ENCODE results near the gene C1S. TPM values are rescaled to one million over a fixed set of nuclear protein-coding genes. Genes with fewer than 3 reads are reported as not detected.

C1S gene
- polyA plus RNA-seq, 1 donor = 80.5 TPM

DNA sequence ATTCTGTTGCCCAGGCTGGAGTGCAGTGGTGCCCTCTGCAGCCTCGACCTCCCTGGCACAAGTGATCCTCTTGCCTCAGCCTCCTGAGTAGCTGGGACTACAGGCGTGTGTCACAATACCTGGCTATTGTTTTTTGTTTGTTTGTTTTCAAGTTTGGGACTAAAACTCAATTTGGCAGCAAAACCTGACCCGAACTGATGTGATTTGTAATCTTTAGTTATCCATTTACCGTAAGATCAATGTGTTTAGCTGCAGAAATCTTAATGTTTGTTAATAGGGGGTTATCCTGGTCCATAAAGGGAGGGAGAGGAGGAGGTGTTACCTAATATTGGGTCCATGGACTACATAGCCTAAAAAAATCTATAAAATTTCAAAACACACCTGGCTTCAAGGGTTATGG lies 738 bp upstream of the C1S start:
- Histone ChIP-seq H3K4me1 (ENCODE audit: control insufficient read depth, insufficient read depth, low read length) (no peaks in the 10 kb centered on the region), H3K36me3 (ENCODE audit: control insufficient read depth, insufficient read depth, low read length) (no peaks in the 10 kb centered on the region), H3K9me3 (ENCODE audit: control insufficient read depth, low read depth, low read length) (no peaks in the 10 kb centered on the region), H3K27me3 (ENCODE audit: control insufficient read depth, insufficient read depth, low read length) (no peaks in the 10 kb centered on the region), H3K4me3 (ENCODE audit: low read length) (no peak overlapping the region), H3K27ac (ENCODE audit: low read length) (peak overlapping the region; percentile 2)
- DNase-seq = no peak
- no CpG with 5 or more reads among the region's 4 CpGs for WGBS (ENCODE audit: insufficient coverage, low lambda C conversion rate)

DNA sequence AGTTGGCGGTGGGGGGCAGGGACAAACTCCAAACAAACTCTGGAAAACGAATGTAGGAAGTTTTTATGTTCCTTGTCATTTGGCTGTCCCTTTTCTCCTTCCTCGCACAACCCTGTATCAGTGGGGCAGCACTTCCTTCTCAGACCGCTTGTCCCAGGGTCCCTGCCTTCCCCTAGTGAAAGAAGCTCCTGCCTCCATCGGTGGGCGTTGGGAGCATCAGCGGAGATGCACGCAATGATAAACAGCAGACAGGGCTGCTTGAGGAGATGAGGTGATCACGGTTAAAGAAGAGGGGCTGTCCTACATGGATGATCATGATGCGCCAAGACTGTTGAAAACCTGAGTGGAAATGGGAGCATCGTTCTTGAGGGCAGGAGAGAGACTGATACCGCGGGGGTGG lies 620 bp downstream of the C1S start:
- H3K4me1 ChIP-seq (ENCODE audit: control insufficient read depth, insufficient read depth, low read length) = no peaks in the 10 kb centered on the region
- peaks cover 2% of the 10 kb centered on the region for H3K36me3 ChIP-seq (ENCODE audit: control insufficient read depth, insufficient read depth, low read length)
- peak overlapping the region; percentile 26 for H3K4me3 ChIP-seq (ENCODE audit: low read length)
- no peaks in the 10 kb centered on the region for H3K9me3 ChIP-seq (ENCODE audit: control insufficient read depth, low read depth, low read length)
- no peak for DNase-seq
- WGBS (ENCODE audit: insufficient coverage, low lambda C conversion rate) = 80% methylated on average over 3 of the region's 13 CpGs
- H3K27ac ChIP-seq (ENCODE audit: low read length) = peak overlapping the region; percentile 3
- H3K27me3 ChIP-seq (ENCODE audit: control insufficient read depth, insufficient read depth, low read length) = no peaks in the 10 kb centered on the region

DNA sequence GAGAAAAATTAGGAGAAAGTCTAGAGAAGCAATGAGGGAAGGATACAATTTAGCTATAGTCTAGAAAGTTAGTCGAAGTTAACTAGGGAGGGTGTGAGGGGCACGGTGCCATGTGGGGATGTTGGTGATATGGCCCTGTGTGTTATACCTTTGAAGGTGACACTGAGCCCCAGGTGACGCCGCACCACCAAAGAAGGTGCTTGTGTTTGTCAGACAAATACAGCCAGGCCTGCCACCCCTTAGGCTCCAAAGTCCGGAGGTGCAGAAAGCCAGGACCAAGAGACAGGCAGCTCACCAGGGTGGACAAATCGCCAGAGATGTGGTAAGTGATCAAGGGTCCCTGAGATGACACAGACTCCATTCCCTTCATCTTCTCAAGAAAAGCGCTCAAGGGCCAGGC lies 1.1 kb downstream of the C1S start:
- H3K27ac ChIP-seq (ENCODE audit: low read length) = no peak overlapping the region
- no peaks in the 10 kb centered on the region for H3K9me3 ChIP-seq (ENCODE audit: control insufficient read depth, low read depth, low read length)
- no peaks in the 10 kb centered on the region for H3K27me3 ChIP-seq (ENCODE audit: control insufficient read depth, insufficient read depth, low read length)
- H3K4me1 ChIP-seq (ENCODE audit: control insufficient read depth, insufficient read depth, low read length) = no peaks in the 10 kb centered on the region
- peak overlapping the region; percentile 26 for H3K4me3 ChIP-seq (ENCODE audit: low read length)
- H3K36me3 ChIP-seq (ENCODE audit: control insufficient read depth, insufficient read depth, low read length) = peaks cover 2% of the 10 kb centered on the region
- DNase-seq = no peak
- no CpG with 5 or more reads among the region's 7 CpGs for WGBS (ENCODE audit: insufficient coverage, low lambda C conversion rate)

DNA sequence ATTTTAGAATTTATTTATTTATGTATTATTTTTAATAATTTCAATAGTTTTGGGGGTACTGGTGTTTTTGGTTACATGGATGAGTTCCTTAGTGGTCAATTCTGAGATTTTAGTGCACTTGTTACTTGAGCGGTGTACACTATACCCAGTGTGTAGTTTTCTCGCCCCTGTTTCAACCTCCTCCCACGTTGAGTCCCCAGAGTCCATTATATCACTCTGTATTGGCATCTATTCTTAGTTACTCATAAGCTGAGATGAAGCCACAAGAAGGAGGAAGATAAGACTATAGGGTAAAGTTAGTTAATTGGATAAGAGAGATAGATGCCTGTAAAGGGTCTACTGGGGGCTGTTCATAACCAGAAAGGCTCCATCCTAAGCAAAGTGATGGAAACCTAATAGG lies 4.0 kb downstream of the C1S start:
- Histone ChIP-seq H3K27me3 (ENCODE audit: control insufficient read depth, insufficient read depth, low read length) (no peaks in the 10 kb centered on the region), H3K36me3 (ENCODE audit: control insufficient read depth, insufficient read depth, low read length) (peaks cover 2% of the 10 kb centered on the region), H3K4me1 (ENCODE audit: control insufficient read depth, insufficient read depth, low read length) (peaks cover 11% of the 10 kb centered on the region), H3K27ac (ENCODE audit: low read length) (no peak overlapping the region), H3K9me3 (ENCODE audit: control insufficient read depth, low read depth, low read length) (no peaks in the 10 kb centered on the region), H3K4me3 (ENCODE audit: low read length) (no peak overlapping the region)
- DNase-seq = no peak
- no CpG with 5 or more reads among the region's 3 CpGs for WGBS (ENCODE audit: insufficient coverage, low lambda C conversion rate)

DNA sequence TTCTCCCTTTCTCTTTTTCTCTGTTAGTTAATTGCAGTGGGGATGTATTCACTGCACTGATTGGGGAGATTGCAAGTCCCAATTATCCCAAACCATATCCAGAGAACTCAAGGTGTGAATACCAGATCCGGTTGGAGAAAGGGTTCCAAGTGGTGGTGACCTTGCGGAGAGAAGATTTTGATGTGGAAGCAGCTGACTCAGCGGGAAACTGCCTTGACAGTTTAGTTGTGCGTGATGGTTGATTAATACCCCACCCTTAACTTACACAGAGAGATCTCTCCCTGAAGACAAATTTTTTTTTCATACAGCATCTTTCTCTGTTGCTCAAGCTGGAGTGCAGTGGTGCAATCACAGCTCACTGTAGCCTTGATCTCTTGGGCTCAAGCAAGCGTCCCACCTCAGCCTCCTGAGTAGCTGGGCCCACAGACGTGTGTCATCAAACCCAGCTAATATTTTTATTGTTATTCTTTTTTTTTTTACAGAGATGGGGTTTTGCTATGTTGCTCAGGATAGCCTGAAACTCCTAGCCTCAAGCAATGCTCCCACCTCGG lies 4.6 kb downstream of the C1S start:
- Histone ChIP-seq H3K9me3 (ENCODE audit: control insufficient read depth, low read depth, low read length) (no peaks in the 10 kb centered on the region), H3K27me3 (ENCODE audit: control insufficient read depth, insufficient read depth, low read length) (no peaks in the 10 kb centered on the region), H3K4me1 (ENCODE audit: control insufficient read depth, insufficient read depth, low read length) (peaks cover 12% of the 10 kb centered on the region), H3K36me3 (ENCODE audit: control insufficient read depth, insufficient read depth, low read length) (peaks cover 4% of the 10 kb centered on the region), H3K4me3 (ENCODE audit: low read length) (no peak overlapping the region), H3K27ac (ENCODE audit: low read length) (no peak overlapping the region)
- DNase-seq = no peak
- WGBS (ENCODE audit: insufficient coverage, low lambda C conversion rate) = 100% methylated on average over 1 of the region's 7 CpGs

DNA sequence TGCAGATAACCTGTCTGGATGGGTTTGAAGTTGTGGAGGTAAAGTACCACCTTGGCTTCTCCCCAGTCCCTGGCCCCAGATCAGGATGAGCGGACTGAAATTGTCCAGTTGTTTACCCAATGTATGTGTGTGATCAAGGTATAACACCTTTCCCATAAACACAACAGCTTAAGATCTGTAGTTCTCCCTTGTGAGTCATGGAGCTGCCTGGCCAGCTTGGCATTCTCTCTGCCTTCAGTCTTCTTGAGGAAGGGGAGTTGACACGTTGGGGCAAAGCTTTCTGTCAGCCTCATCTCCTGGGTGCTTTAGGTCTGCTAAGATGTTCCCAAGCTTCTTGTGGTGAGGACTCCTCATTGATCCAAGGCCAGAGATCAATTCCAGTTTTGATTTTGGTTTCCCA lies 6.1 kb downstream of the C1S start:
- no CpG with 5 or more reads among the region's 2 CpGs for WGBS (ENCODE audit: insufficient coverage, low lambda C conversion rate)
- Histone ChIP-seq H3K27me3 (ENCODE audit: control insufficient read depth, insufficient read depth, low read length) (no peaks in the 10 kb centered on the region), H3K4me1 (ENCODE audit: control insufficient read depth, insufficient read depth, low read length) (peaks cover 12% of the 10 kb centered on the region), H3K36me3 (ENCODE audit: control insufficient read depth, insufficient read depth, low read length) (peaks cover 6% of the 10 kb centered on the region), H3K27ac (ENCODE audit: low read length) (no peak overlapping the region), H3K4me3 (ENCODE audit: low read length) (no peak overlapping the region), H3K9me3 (ENCODE audit: control insufficient read depth, low read depth, low read length) (no peaks in the 10 kb centered on the region)
- DNase-seq = no peak

DNA sequence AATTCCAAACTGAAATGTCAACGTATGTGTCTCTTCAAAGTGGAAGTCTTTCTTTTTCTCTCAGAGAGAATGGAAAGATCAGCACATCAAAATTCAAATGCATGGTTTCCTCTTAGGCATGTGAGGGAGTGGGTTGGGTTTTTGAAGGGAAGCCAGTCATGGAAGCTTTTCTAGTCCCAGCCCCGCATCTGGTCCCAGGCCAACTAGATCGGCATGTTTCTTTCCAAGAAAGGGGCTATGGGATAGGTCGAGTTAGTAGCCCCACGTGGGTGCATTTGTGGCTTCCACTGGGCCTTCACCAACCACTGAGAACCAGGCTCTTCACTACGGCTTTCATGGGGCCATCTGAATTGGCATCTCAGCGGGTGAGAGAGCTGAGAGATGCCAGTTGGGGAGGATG lies 6.6 kb downstream of the C1S start:
- H3K27ac ChIP-seq (ENCODE audit: low read length) = no peak overlapping the region
- 60% methylated on average over 1 of the region's 7 CpGs for WGBS (ENCODE audit: insufficient coverage, low lambda C conversion rate)

DNA sequence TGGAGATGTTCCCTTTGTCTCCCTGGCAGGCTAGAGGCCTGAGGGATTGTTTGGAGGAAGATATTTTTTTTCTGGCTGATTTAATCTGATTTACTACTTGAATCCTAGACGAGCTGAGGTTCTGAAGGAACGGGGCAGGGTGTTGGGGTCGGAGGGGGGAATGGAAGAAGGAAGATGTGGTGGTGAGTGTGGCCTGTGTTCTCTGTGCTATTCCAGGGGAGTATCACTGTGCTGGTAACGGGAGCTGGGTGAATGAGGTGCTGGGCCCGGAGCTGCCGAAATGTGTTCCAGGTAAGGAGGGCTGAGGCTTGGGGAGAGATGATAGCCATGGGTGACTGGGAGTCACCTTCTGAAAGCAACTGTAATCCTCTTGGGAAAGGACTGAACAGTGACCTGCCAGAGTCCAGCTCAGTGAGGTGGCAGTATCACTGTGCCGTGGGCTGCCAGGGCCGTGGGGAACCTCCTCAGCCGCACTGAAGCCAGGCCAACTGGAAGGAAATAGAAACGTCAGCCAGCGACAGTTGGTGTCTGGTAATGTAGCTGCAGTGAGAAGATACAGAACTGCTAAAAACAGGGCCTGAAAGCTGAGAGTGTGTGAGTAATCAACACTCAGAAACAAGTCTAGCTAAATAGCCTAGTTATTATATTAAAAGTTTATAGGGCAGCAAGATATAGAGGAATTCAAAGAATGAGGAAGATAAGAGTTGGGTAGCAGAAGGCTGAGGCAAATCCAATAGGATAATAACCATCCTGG lies 7.9 kb downstream of the C1S start:
- no CpG with 5 or more reads among the region's 11 CpGs for WGBS (ENCODE audit: insufficient coverage, low lambda C conversion rate)
- H3K9me3 ChIP-seq (ENCODE audit: control insufficient read depth, low read depth, low read length) = no peaks in the 10 kb centered on the region
- H3K27ac ChIP-seq (ENCODE audit: low read length) = peak overlapping the region; percentile 23
- peak in 1 of 2 donors; percentile 43 for DNase-seq
- no peaks in the 10 kb centered on the region for H3K27me3 ChIP-seq (ENCODE audit: control insufficient read depth, insufficient read depth, low read length)
- peaks cover 12% of the 10 kb centered on the region for H3K4me1 ChIP-seq (ENCODE audit: control insufficient read depth, insufficient read depth, low read length)
- no peak overlapping the region for H3K4me3 ChIP-seq (ENCODE audit: low read length)
- H3K36me3 ChIP-seq (ENCODE audit: control insufficient read depth, insufficient read depth, low read length) = peaks cover 6% of the 10 kb centered on the region

More for the DNA sequence above, 6.6 kb downstream of the C1S start:
- H3K36me3 ChIP-seq (ENCODE audit: control insufficient read depth, insufficient read depth, low read length) = peaks cover 6% of the 10 kb centered on the region
- H3K27me3 ChIP-seq (ENCODE audit: control insufficient read depth, insufficient read depth, low read length) = no peaks in the 10 kb centered on the region
- H3K9me3 ChIP-seq (ENCODE audit: control insufficient read depth, low read depth, low read length) = no peaks in the 10 kb centered on the region
- DNase-seq = no peak
- no peak overlapping the region for H3K4me3 ChIP-seq (ENCODE audit: low read length)
- peaks cover 12% of the 10 kb centered on the region for H3K4me1 ChIP-seq (ENCODE audit: control insufficient read depth, insufficient read depth, low read length)

DNA sequence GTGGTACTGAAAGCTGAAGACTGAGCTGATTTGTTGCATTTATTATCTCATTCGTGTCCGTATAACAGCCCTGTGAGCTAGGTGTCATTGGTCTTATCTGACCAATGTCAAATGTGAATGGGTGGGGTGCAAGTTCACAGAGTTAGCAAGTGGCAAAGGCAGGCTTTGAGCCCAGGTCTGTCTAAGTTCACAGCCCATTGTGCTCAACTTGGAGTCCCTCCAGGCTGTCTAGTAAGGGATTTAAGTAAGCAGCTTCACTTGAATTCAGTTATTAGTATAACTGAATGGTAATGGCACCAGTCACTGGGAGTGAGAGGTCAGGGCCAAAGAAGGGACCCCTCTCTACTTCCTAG lies 8.5 kb downstream of the C1S start:
- Histone ChIP-seq H3K27ac (ENCODE audit: low read length) (peak overlapping the region; percentile 23), H3K36me3 (ENCODE audit: control insufficient read depth, insufficient read depth, low read length) (peaks cover 6% of the 10 kb centered on the region), H3K4me1 (ENCODE audit: control insufficient read depth, insufficient read depth, low read length) (peaks cover 12% of the 10 kb centered on the region), H3K4me3 (ENCODE audit: low read length) (no peak overlapping the region), H3K27me3 (ENCODE audit: control insufficient read depth, insufficient read depth, low read length) (no peaks in the 10 kb centered on the region), H3K9me3 (ENCODE audit: control insufficient read depth, low read depth, low read length) (no peaks in the 10 kb centered on the region)
- WGBS (ENCODE audit: insufficient coverage, low lambda C conversion rate) = no CpG with 5 or more reads among the region's 2 CpGs
- no peak for DNase-seq

DNA sequence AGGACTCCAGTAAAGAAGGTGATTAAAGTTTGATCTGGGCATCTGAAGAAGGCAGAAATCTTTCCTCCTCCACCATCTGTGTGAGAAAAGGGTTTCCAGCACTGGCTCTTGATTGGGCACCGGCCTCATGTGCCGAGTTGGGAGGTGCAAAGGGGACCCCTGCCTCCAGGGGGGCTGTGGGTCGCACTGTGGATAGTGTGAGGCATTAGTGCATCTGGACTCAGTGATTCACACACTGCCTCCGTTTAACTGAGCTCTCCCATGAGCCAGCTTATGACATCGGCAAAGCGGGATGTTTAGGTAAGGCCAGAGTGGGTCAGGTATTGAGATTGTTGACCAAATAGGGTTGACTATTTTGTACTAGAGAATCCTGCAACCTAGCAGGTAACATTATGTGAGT lies 8.9 kb downstream of the C1S start:
- H3K9me3 ChIP-seq (ENCODE audit: control insufficient read depth, low read depth, low read length) = no peaks in the 10 kb centered on the region
- no CpG with 5 or more reads among the region's 6 CpGs for WGBS (ENCODE audit: insufficient coverage, low lambda C conversion rate)
- H3K4me3 ChIP-seq (ENCODE audit: low read length) = no peak overlapping the region
- no peak for DNase-seq
- no peaks in the 10 kb centered on the region for H3K27me3 ChIP-seq (ENCODE audit: control insufficient read depth, insufficient read depth, low read length)
- H3K4me1 ChIP-seq (ENCODE audit: control insufficient read depth, insufficient read depth, low read length) = peaks cover 12% of the 10 kb centered on the region
- peak overlapping the region; percentile 23 for H3K27ac ChIP-seq (ENCODE audit: low read length)
- H3K36me3 ChIP-seq (ENCODE audit: control insufficient read depth, insufficient read depth, low read length) = peaks cover 6% of the 10 kb centered on the region

DNA sequence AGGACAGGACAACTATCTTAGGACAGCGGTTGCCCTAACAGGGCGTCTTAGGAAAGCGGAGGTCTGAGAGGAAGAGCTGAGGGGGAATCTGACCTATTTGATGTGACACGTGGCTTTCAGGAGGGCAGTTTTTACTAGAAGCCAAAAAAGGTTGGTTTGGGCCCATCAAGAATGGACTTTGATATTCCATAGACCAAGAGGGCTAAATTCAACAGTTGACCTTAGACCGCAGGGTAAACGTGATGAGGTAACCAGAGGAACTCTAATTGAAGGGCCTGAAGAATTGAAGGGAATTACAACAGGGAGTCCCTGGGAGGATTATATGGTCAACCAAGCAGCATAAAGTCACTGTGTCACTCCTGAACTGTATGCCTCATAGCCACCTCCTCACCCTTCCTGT lies 11.5 kb downstream of the C1S start:
- 92% methylated on average over 3 of the region's 6 CpGs for WGBS (ENCODE audit: insufficient coverage, low lambda C conversion rate)
- no peak overlapping the region for H3K4me3 ChIP-seq (ENCODE audit: low read length)

More for the DNA sequence above, 11.5 kb downstream of the C1S start:
- DNase-seq = no peak
- Histone ChIP-seq H3K9me3 (ENCODE audit: control insufficient read depth, low read depth, low read length) (no peaks in the 10 kb centered on the region), H3K4me1 (ENCODE audit: control insufficient read depth, insufficient read depth, low read length) (peaks cover 12% of the 10 kb centered on the region), H3K27me3 (ENCODE audit: control insufficient read depth, insufficient read depth, low read length) (no peaks in the 10 kb centered on the region), H3K36me3 (ENCODE audit: control insufficient read depth, insufficient read depth, low read length) (peaks cover 3% of the 10 kb centered on the region), H3K27ac (ENCODE audit: low read length) (no peak overlapping the region)

Data from large intestine (tissue), 3 donors.